Neutrophil (primary cell): ENCODE data around the gene MMP24.

ENCODE experiments used
- H3K27ac ChIP-seq: fragments of 200-600 bp; sonication (generic); 2 replicates; pipeline ENCODE4 v1.5.1; 2016; ENCODE audit warnings: mild to moderate bottlenecking, moderate library complexity
- H3K27me3 ChIP-seq: fragments of 200-600 bp; sonication (generic); 2 replicates; pipeline ENCODE4 v1.6.0; 2016; ENCODE audit warnings: mild to moderate bottlenecking
- H3K36me3 ChIP-seq: fragments of 200-600 bp; sonication (generic); 2 replicates; pipeline ENCODE4 v1.5.1; 2017
- H3K4me1 ChIP-seq, 2 experiments: fragments of 200-600 bp in 1 of 2; sonication (generic) in 1 of 2; 1 replicate in 1 of 2; 2 replicates in 1 of 2; pipeline versions ENCODE4 v1.5.1 to v1.6.1; 2013 to 2016; ENCODE audit warnings: low read depth in 1 of 2, low read length in 1 of 2, mild to moderate bottlenecking in 1 of 2, moderate library complexity in 1 of 2; ENCODE audit not compliant: control insufficient read depth in 1 of 2, insufficient read depth in 1 of 2
- H3K4me3 ChIP-seq, 2 experiments: fragments of 200-600 bp in 1 of 2; sonication (generic) in 1 of 2; 1 replicate in 1 of 2; 2 replicates in 1 of 2; pipeline ENCODE4 v1.5.1; 2013 to 2016; ENCODE audit warnings: low read depth in 1 of 2, low read length in 1 of 2, mild to moderate bottlenecking in 1 of 2, moderate library complexity in 1 of 2
- H3K9me3 ChIP-seq: fragments of 200-600 bp; sonication (generic); 2 replicates; pipeline ENCODE4 v1.5.1; 2016
- TF ChIP-seq, protein P1 (sequence below): fragments of 200-600 bp; sonication (generic); IDR thresholded peaks from 2 replicates; pipeline ENCODE4 v1.5.1; 2016; ENCODE audit warnings: antibody characterized with exemption

Gene MMP24

DNA sequence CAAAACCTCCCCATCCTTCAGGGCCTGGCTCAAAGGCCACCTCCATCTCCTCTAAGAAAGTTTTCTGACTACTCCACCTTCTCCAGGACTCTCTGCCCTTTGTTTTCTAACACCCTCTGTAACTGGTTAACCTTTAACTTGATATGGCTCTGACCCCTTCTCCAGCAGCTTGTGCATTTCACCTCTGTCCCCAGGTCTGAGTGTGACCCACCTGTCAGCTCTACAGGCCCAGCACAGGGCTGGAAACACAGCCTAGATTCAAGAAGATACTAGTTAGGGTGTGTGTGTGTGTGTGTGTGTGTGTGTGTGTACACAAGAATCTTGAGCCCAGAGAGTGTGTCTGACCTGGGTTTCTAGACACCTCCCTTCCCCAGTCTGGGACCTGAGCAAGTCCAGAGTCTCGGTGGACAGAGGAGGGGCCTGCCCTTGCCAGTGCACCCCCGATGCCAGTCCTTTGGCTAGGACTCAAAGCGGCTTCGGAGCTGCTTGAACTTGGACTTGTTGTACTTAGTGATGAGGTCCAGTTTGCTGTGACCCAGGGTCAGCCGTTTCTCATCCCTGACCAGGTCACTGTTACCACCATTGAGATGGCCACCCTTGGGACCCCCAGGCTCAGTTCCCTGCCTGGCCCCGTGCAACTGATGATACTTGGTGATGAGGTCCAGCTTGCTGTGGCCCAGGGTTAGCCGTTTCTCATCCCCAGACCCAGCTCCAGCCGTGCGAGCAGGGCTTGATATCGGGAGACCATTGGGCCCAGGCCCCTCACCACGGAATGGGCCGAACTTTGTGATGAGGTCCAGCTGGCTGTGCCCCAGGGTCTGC, 59.8 kb downstream of the MMP24 start:
- Histone ChIP-seq H3K27me3 (no peaks in the 10 kb centered on the region), H3K27ac (no peak overlapping the region), H3K36me3 (no peaks in the 10 kb centered on the region), H3K4me1 (peaks cover 7 to 19% of the 10 kb centered on the region in 2 experiments), H3K9me3 (no peaks in the 10 kb centered on the region), H3K4me3 (no peak overlapping the region)
- TF ChIP-seq, protein P1, sequence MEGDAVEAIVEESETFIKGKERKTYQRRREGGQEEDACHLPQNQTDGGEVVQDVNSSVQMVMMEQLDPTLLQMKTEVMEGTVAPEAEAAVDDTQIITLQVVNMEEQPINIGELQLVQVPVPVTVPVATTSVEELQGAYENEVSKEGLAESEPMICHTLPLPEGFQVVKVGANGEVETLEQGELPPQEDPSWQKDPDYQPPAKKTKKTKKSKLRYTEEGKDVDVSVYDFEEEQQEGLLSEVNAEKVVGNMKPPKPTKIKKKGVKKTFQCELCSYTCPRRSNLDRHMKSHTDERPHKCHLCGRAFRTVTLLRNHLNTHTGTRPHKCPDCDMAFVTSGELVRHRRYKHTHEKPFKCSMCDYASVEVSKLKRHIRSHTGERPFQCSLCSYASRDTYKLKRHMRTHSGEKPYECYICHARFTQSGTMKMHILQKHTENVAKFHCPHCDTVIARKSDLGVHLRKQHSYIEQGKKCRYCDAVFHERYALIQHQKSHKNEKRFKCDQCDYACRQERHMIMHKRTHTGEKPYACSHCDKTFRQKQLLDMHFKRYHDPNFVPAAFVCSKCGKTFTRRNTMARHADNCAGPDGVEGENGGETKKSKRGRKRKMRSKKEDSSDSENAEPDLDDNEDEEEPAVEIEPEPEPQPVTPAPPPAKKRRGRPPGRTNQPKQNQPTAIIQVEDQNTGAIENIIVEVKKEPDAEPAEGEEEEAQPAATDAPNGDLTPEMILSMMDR: no peak

DNA sequence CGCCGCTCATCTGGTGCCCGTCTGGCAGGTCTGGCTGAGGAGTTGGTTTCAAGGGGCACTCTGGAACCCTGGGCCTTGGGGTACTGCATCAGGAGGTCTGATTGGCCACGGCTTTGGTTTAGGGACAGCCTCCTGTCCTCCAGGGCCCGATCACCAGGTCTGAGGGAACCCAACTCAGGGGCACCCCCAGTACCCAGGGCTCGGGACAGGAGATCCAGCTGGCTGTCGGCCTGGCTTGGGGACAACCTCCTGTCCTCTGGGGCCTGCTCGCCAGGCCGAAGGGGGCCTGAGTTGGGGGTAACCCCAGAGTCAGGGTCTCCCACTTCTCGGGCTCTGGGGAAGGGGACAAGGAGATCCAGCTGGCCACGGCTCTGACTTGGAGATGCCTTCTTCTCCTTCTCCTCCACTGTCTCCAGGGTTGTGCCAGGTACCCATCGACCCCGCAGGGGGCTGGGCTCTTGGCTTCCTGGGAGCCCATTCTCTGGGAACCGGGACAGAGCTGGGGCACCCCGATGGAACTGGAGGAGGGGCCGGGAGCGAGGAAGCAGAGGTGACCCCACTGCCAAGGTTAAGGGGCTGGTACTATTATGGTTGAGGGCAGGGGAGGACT, 60.5 kb downstream of the MMP24 start:
- no peaks in the 10 kb centered on the region for H3K36me3 ChIP-seq
- no peaks in the 10 kb centered on the region for H3K27me3 ChIP-seq
- H3K4me3 ChIP-seq: no peak overlapping the region
- TF ChIP-seq, protein P1: no peak
- H3K4me1 ChIP-seq: peaks cover 7 to 19% of the 10 kb centered on the region in 2 experiments
- H3K9me3 ChIP-seq: no peaks in the 10 kb centered on the region
- H3K27ac ChIP-seq: no peak overlapping the region

DNA sequence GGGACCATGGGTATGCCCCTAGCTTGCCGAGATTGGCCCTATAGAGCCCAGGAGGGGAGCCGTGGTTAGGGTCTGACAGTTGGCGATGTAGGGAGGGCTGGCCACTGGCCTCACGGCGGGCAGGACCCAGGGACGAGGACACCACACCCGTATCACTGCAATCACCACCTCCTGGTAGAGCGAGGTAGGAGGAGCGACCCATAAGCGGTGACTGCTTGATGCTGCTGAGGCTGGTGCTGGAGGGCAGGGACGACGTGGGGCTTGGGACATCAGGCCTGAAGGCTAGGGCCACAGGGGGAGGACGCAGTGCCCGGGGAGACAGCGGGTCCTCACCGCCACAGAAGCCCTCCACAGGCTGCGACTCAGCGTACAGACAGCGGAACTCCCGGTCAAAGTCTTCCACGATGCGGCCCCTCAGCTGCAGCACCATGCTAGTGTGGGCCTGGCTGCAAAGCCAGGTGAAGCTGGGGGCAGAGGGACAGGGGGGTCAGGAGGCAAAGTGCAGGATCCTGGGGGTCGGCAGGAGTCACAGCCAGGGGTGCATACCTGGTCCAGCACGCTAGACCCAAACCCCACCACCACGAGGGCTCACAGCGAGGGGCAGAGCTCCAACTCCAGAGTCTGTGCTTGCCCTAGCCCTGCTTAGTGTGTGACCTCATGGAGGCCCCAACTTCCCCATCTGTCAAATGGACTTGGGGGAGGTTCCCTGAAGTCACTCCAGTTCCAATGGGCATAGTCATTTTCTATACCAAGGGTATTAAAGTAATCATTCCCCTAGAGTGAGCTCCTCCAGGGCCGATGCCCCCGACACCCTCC, 61.2 kb downstream of the MMP24 start:
- TF ChIP-seq, protein P1: no peak
- peaks cover 7 to 19% of the 10 kb centered on the region in 2 experiments for H3K4me1 ChIP-seq
- no peaks in the 10 kb centered on the region for H3K36me3 ChIP-seq
- H3K27me3 ChIP-seq: no peaks in the 10 kb centered on the region
- H3K9me3 ChIP-seq: no peaks in the 10 kb centered on the region
- no peak overlapping the region for H3K27ac ChIP-seq
- H3K4me3 ChIP-seq: no peak overlapping the region

DNA sequence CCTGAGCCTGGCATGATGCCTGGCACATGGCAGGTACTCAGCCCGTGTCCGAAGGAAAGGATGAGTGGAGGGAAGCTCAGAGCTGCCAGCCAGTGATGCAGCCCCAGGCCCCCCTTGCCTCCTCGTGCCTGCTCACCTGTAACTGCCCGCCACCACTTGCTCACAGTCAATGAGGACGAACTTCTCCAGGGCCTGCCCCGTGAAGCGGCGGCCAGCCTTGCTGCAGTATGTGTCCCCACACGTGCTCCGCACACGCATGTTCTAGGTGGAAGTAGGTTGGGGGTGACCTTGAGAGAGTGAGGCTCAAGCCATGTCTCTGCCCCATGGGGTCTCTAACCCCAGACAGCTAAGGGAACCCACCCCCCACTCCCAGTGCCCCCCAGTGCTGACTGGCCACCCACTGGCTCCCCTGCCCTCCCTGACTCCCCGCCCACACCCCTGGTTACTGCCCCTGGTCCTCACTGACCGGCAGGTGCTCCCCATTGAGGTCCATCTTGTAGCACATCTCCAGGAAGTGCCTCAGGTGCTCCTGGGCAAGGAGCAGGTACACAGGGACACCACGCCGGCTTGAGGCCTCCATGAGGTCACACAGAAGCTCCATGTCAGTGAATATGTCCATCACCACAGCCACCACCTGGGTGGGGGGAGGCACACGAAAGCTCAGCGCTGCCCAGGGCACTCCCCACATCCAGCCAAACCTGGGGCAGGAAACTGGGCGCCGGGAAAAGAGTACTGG, 62.0 kb downstream of the MMP24 start:
- Histone ChIP-seq H3K27me3 (no peaks in the 10 kb centered on the region), H3K4me3 (no peak overlapping the region), H3K4me1 (peaks cover 3 to 12% of the 10 kb centered on the region in 2 experiments), H3K27ac (no peak overlapping the region), H3K36me3 (no peaks in the 10 kb centered on the region), H3K9me3 (no peaks in the 10 kb centered on the region)
- TF ChIP-seq, protein P1: no peak

DNA sequence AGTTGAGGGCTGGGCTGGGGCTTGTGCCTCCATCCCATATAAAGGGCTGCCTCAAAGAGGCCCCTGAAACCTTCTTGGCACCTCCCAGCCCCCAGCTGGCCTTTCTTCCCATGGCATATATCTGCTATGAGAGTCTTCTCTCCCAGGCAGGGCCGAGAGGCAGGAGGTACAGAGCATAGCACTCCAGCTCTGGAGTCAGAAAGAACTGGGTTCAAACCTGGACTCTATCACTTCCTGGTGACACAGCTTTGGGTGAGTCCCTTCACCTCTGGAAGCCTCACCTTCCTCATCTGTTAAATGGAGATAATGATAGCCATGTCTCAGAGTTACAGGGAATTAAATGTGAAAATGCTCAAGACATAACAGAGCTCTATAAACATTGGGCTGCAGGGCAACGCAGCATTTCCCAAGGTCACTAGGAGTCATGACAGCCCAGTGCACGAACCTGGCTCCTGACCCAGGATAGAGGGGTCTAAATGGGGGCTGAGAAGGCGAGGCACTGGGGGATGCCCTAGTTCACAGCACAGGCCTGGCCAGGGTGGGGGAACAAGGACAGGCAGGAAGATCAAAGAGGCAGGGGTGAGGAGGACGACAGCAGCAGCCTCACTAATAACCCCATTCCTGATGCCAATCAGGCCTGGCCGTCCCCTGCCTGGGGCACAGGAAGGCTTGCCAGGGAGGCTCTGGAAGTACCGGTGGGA, 63.8 kb downstream of the MMP24 start:
- Histone ChIP-seq H3K36me3 (no peaks in the 10 kb centered on the region), H3K27ac (no peak overlapping the region), H3K27me3 (no peaks in the 10 kb centered on the region), H3K4me1 (no peaks in the 10 kb centered on the region), H3K9me3 (no peaks in the 10 kb centered on the region), H3K4me3 (no peak overlapping the region)
- TF ChIP-seq, protein P1: no peak
